ENCODE measurements around the gene GGPS1. TPM values are rescaled to one million over a fixed set of nuclear protein-coding genes. Genes with fewer than 3 reads are reported as not detected.
A peak's percentile ranks its signal among the peaks of the same experiment; 100 is the strongest.

GGPS1 gene
- total RNA-seq, 2 donors from 2014 or later, result 13.5 to 33.2 TPM

DNA sequence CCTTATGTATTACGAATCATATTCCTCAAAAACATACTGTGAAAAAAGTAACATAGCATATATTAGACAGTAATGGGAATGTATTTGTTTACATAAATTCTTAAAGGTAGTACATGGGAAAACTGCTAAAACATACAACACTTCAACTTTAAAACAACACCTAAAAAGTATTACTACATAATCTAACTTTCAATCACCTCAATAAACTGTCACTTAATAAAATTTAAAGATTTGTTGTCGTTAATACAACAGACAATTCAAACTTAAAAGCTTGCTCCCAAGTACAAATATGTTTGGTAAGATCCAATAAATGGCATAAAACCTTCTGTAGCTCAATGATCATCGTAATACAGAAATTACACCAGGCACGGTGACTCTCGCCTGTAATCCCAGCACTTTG, 4.1 kb upstream of the GGPS1 start:
- TF ChIP-seq, protein P1, sequence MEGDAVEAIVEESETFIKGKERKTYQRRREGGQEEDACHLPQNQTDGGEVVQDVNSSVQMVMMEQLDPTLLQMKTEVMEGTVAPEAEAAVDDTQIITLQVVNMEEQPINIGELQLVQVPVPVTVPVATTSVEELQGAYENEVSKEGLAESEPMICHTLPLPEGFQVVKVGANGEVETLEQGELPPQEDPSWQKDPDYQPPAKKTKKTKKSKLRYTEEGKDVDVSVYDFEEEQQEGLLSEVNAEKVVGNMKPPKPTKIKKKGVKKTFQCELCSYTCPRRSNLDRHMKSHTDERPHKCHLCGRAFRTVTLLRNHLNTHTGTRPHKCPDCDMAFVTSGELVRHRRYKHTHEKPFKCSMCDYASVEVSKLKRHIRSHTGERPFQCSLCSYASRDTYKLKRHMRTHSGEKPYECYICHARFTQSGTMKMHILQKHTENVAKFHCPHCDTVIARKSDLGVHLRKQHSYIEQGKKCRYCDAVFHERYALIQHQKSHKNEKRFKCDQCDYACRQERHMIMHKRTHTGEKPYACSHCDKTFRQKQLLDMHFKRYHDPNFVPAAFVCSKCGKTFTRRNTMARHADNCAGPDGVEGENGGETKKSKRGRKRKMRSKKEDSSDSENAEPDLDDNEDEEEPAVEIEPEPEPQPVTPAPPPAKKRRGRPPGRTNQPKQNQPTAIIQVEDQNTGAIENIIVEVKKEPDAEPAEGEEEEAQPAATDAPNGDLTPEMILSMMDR (IDR thresholded peaks at IDR 0.05), result no peak
- H3K4me1 ChIP-seq (ENCODE audit: control insufficient read depth in 1 of 2, low read depth in 2 of 2), result peaks cover 25 to 59% of the 10 kb centered on the region in 2 donors
- DNase-seq (ENCODE audit: low spot score) (no peak), ATAC-seq (ENCODE audit: insufficient number of reproducible peaks, low FRiP score, low read depth) (no peak)
- H3K36me3 ChIP-seq, result no peaks in the 10 kb centered on the region
- H3K4me3 ChIP-seq, result peak overlapping the region; percentile 17
- no peak overlapping the region for H3K27ac ChIP-seq
- no peaks in the 10 kb centered on the region for H3K27me3 ChIP-seq (replicated peaks; ENCODE audit: insufficient read depth)
- no peaks in the 10 kb centered on the region for H3K9me3 ChIP-seq

GRCh38 chr1:235325139-235325538, 3.2 kb upstream of the GGPS1 start:
- Histone ChIP-seq H3K9me3 (no peaks in the 10 kb centered on the region), H3K4me1 (ENCODE audit: control insufficient read depth in 1 of 2, low read depth in 2 of 2) (peaks cover 31 to 68% of the 10 kb centered on the region in 2 donors), H3K27ac (no peak overlapping the region)

GRCh38 chr1:235325854-235326253, 2.5 kb upstream of the GGPS1 start:
- TF ChIP-seq, protein P1 (IDR thresholded peaks at IDR 0.05), result no peak
- H3K4me3 ChIP-seq, result peak overlapping the region; percentile 78
- no peaks in the 10 kb centered on the region for H3K36me3 ChIP-seq
- H3K27me3 ChIP-seq (replicated peaks; ENCODE audit: insufficient read depth), result no peaks in the 10 kb centered on the region
- no peak overlapping the region for H3K27ac ChIP-seq
- no peak for ATAC-seq (ENCODE audit: insufficient number of reproducible peaks, low FRiP score, low read depth)
- H3K4me1 ChIP-seq (ENCODE audit: control insufficient read depth in 1 of 2, low read depth in 2 of 2), result peaks cover 38 to 72% of the 10 kb centered on the region in 2 donors
- no peaks in the 10 kb centered on the region for H3K9me3 ChIP-seq
- DNase-seq (ENCODE audit: low spot score), result no peak

More at GRCh38 chr1:235325139-235325538, 3.2 kb upstream of the GGPS1 start:
- no peak for DNase-seq (ENCODE audit: low spot score)
- Histone ChIP-seq H3K27me3 (replicated peaks; ENCODE audit: insufficient read depth) (no peaks in the 10 kb centered on the region), H3K4me3 (peak overlapping the region; percentile 78), H3K36me3 (no peaks in the 10 kb centered on the region)
- TF ChIP-seq, protein P1 (IDR thresholded peaks at IDR 0.05), result no peak
- no peak for ATAC-seq (ENCODE audit: insufficient number of reproducible peaks, low FRiP score, low read depth)

DNA sequence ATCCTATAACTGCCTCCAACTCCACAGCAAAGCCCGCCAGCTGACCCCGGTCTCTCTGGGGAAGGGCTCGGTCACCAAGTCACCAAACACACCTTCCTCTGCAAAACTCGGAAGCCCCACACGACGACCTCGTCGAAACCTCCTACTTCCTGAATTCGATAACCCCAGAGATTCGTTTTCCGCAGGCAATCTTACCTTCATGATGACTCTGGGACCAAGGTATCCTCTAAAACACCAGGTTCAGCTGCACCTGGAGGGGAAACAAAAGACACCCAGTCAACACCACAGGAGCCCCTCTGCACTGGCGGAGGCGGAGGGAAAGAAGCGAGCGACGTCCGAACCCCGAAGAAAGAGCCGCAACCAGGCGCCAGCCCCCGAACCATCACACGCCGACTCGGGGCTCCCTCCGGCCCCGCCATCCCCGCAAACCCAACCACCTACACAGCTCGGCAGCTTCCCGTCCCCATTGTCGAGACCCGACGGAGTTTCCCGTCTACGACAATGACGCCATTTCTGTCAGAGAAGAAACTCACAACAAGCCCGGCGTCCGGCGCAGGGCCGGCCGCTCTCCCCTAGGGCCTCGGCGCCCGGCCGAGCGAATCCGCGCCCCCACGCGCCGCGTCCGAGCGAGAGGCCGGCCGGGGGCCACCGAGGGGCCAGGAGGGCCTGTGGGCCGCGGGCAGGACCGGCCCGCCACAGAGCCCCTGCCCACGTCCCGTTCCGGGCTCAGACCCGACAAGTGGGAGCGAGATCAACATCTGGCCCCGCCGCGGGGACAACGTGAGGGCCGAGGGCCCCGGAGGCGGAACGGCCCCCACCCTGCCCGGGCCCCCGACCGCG, 1.4 kb upstream of the GGPS1 start:
- Histone ChIP-seq H3K27me3 (replicated peaks; ENCODE audit: insufficient read depth) (no peaks in the 10 kb centered on the region), H3K27ac (peak overlapping the region; percentile 91 to 97), H3K36me3 (no peaks in the 10 kb centered on the region), H3K4me3 (peak overlapping the region; percentile 78), H3K9me3 (no peaks in the 10 kb centered on the region), H3K4me1 (ENCODE audit: control insufficient read depth in 1 of 2, low read depth in 2 of 2) (peaks cover 41 to 74% of the 10 kb centered on the region in 2 donors)
- DNase-seq (ENCODE audit: low spot score) (no peak), ATAC-seq (ENCODE audit: insufficient number of reproducible peaks, low FRiP score, low read depth) (no peak)
- TF ChIP-seq, protein P1 (IDR thresholded peaks at IDR 0.05), result no peak

DNA sequence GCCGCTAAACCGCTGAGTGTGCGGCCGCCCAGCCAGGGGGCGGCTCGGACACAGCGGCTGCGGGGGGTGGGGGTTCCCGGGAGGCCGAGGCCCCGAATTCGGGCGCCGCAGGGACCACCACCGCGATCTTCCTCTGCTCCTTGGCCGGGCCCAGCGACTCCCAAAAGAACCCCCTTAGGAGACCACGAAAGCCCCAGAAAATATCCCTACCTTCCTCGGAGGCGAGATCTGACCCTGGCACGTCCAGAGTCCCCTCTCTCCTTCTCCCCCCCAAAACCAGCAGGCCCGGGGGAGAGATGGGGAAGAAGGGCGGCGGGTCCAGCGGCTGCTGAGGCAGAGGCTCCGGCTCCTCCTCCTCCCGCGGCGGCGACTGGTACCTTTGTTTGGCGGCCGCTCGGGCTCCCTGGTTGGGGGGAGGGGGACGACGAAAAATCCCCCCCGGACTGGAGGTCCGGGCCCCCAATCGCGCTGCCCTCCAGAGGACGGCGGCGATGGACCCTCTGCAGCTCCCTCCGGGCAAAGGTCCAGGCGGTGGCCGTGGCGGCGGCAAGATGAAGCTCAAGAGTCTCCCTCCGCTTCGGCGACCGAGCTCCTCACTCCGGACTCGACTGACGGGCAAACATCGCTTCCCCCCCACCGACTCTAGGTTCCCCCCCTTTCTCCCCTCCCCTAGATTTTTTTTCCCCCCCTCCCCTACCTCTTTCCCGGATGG, 655 bp upstream of the GGPS1 start, which contains the start of gene ARID4B:
TSS of gene ARID4B (minus strand) at position 621 of the 712 bp plus-strand sequence. CDS start 1,260 bp downstream, outside the sequence.
- peaks cover 48 to 74% of the 10 kb centered on the region in 2 donors for H3K4me1 ChIP-seq (ENCODE audit: control insufficient read depth in 1 of 2, low read depth in 2 of 2)
- H3K27ac ChIP-seq, result peak within 1 kb of the TSS; percentile 92 to 97
- DNase-seq (ENCODE audit: low spot score), result peak; percentile 31

More for the DNA sequence above, 655 bp upstream of the GGPS1 start, which contains the start of gene ARID4B:
- peak; percentile 1 for ATAC-seq (ENCODE audit: insufficient number of reproducible peaks, low FRiP score, low read depth)
- Histone ChIP-seq H3K4me3 (peak within 1 kb of the TSS; percentile 78), H3K36me3 (no peaks in the 10 kb centered on the region), H3K27me3 (replicated peaks; ENCODE audit: insufficient read depth) (no peaks in the 10 kb centered on the region), H3K9me3 (no peaks in the 10 kb centered on the region)
- TF ChIP-seq, protein P1 (IDR thresholded peaks at IDR 0.05), result no peak
